GM12874 (cell line): ENCODE data around the gene WDR5.

Experiments used
- TF ChIP-seq, protein P1 (sequence below): IDR thresholded peaks from 2 replicates; pipeline ENCODE4 v1.5.1; 2011; ENCODE audit warnings: low read depth, mild to moderate bottlenecking, control low read depth, low read length, moderate library complexity; ENCODE audit not compliant: insufficient read depth

Gene WDR5

GRCh38 chr9:134180786-134181647, 45.1 kb downstream of the WDR5 start:
- TF ChIP-seq, protein P1, sequence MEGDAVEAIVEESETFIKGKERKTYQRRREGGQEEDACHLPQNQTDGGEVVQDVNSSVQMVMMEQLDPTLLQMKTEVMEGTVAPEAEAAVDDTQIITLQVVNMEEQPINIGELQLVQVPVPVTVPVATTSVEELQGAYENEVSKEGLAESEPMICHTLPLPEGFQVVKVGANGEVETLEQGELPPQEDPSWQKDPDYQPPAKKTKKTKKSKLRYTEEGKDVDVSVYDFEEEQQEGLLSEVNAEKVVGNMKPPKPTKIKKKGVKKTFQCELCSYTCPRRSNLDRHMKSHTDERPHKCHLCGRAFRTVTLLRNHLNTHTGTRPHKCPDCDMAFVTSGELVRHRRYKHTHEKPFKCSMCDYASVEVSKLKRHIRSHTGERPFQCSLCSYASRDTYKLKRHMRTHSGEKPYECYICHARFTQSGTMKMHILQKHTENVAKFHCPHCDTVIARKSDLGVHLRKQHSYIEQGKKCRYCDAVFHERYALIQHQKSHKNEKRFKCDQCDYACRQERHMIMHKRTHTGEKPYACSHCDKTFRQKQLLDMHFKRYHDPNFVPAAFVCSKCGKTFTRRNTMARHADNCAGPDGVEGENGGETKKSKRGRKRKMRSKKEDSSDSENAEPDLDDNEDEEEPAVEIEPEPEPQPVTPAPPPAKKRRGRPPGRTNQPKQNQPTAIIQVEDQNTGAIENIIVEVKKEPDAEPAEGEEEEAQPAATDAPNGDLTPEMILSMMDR, result no peak

DNA sequence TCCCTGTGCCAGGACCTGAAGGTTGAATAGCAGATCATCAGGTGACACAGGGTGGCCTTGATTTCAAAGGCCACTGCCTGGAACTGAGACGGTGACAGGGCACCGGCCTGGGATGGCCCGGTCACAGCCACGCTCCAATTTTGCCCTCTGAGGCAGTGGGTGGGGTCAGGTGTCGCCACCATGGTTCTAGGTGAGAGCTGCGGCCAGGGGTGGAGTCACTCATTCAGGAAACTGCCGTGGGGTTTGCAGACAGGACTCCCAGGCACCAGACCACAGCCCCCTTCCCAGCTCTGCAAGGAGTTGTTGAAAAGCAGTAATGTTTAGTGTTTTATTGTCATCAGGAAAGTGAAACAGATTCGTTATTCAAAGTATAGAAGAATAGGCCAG, 45.8 kb downstream of the WDR5 start:
- TF ChIP-seq, protein P1, result no peak

GRCh38 chr9:134182554-134183085, 46.7 kb downstream of the WDR5 start:
- TF ChIP-seq, protein P1, result no peak

DNA sequence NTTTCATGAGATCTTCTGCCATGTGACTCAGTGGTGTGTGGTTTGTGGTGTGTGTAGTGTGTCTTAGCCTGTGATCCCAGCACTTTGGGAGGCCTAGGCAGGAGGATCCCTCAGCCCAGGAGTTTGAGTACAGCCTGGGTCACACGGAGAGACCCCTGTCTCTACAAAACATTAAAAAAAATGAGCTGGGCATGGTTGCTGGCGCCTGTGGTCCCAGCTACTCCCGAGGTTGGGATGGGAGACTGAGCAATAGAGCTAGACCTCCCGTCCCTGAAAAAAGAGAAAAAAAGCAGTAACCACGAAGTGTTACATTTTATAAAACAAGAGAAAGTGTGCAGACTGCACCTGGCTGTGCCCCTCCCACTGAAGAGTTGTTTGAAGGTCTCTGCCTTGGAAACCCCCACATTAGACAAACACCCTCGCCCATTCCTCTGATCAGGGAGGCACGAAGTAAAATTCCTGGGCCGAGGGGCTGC, 49.7 kb downstream of the WDR5 start:
- TF ChIP-seq, protein P1, result no peak

- TF ChIP-seq, protein P1, result no peak
Measured at GRCh38 chr9:134186471-134187109, 50.7 kb downstream of the WDR5 start.

- TF ChIP-seq, protein P1, result no peak
Measured at GRCh38 chr9:134187110-134187531, 51.2 kb downstream of the WDR5 start.

DNA sequence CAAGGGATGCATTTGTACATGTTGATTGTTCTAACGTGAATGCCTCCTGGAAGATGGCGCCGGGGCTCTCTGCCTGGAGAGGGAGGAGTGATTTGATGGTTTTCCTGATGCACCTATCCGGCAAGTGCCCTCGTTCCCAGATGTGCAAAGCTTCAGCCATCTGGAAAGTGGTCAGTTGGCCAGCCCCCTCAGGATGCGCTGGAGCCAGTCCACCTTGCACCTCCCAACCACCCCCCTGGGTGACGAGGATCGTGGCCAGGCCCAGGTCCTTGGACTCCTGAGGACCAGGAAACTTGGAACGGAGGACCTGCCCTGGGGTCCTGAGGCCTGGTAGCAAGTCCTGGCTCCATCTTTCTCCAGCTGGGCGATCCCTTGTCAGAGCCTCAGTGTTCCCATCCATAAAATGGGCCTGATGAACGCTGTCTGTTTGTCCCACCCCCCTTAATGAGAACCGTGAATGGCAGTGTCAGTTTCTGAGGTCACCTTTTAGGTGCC, 52.1 kb downstream of the WDR5 start:
- TF ChIP-seq, protein P1, result no peak
